ENCODE measurements around the gene RAP2C. TPM values are rescaled to one million over a fixed set of nuclear protein-coding genes. Genes with fewer than 3 reads are reported as not detected.
"Not testable (repeated sequence)": the region's sequence is repeated elsewhere in the genome, so short reads cannot be mapped to it uniquely, and the experiment has no call there.

The RAP2C gene
- total RNA-seq, 1 donor from 2014 or later, result 28.0 TPM

DNA sequence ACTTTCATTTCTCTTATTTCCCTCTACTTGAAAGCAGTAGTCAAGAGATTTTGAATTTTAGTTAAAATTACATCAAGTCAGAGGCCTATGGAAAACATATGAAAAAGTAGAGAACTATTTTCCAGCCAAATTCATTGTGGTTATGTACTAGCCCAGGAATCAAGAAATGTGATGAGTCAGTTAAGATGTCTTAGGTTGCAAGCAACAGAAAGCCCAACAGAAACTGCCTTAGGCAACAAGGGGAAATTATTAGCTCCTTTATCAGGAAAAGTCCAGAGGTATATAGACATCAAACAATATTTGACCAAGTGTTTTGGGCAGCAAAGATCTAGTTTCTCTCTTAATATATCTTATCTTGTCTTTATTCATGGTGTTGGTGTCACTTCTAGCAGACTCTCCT lies 53.6 kb downstream of the RAP2C start:
- no peaks in the 10 kb centered on the region for H3K27me3 ChIP-seq (ENCODE audit: control insufficient read depth, insufficient read depth, low read length)
- TF ChIP-seq, protein P1, sequence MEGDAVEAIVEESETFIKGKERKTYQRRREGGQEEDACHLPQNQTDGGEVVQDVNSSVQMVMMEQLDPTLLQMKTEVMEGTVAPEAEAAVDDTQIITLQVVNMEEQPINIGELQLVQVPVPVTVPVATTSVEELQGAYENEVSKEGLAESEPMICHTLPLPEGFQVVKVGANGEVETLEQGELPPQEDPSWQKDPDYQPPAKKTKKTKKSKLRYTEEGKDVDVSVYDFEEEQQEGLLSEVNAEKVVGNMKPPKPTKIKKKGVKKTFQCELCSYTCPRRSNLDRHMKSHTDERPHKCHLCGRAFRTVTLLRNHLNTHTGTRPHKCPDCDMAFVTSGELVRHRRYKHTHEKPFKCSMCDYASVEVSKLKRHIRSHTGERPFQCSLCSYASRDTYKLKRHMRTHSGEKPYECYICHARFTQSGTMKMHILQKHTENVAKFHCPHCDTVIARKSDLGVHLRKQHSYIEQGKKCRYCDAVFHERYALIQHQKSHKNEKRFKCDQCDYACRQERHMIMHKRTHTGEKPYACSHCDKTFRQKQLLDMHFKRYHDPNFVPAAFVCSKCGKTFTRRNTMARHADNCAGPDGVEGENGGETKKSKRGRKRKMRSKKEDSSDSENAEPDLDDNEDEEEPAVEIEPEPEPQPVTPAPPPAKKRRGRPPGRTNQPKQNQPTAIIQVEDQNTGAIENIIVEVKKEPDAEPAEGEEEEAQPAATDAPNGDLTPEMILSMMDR (IDR thresholded peaks at IDR 0.05; ENCODE audit: insufficient read depth, low read length, poor library complexity, severe bottlenecking), result no peak
- DNase-seq (ENCODE audit: low read depth), result no peak
- no peaks in the 10 kb centered on the region for H3K36me3 ChIP-seq (ENCODE audit: control insufficient read depth, insufficient read depth, low read length)
- H3K4me3 ChIP-seq (ENCODE audit: low read depth, low read length), result no peak overlapping the region

DNA sequence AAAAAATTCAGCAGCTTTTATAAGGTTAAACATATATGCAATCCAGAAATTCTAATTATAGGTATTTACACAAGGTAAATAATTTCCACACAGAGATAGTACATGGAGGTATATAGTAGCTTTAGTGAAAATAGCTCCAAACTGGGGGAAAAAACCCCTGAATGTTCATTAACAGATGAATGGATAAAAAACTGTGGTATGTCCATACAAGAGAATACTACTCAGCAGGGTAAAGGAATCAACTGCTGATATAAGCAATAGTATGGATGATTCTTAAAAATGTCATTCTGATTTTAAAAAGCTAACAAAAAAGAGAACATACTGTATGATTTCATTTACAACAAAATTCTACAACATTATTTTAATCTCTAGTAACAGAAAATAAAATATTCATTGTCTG lies 54.2 kb downstream of the RAP2C start:
- H3K27me3 ChIP-seq (ENCODE audit: control insufficient read depth, insufficient read depth, low read length), result no peaks in the 10 kb centered on the region
- TF ChIP-seq, protein P1 (IDR thresholded peaks at IDR 0.05; ENCODE audit: insufficient read depth, low read length, poor library complexity, severe bottlenecking), result no peak
- H3K36me3 ChIP-seq (ENCODE audit: control insufficient read depth, insufficient read depth, low read length), result no peaks in the 10 kb centered on the region
- no peak overlapping the region for H3K4me3 ChIP-seq (ENCODE audit: low read depth, low read length)
- no peak for DNase-seq (ENCODE audit: low read depth)

GRCh38 chrX:132163094-132163493 lies 56.2 kb downstream of the RAP2C start:
- not testable (repeated sequence) for H3K27me3 ChIP-seq (ENCODE audit: control insufficient read depth, insufficient read depth, low read length); DNase-seq (ENCODE audit: low read depth)

DNA sequence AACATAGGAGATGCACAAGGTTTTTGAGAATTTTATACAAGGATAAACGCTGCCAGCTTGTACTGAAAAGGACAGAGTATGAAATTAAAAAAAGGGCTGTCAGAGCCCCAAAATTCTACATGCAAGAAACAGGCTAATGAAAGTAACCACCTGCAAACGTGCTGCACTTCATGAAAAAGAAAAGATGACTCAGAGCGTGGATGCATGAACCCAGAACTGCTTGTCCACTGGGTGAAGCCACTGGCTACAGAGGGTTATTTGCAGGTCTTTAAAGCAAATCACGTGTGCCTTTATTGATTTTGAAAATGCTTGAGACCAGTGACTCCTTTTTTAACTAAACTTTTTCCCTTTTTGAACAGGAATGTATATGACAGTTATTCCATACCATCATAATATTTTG lies 66.1 kb downstream of the RAP2C start:
- H3K36me3 ChIP-seq (ENCODE audit: control insufficient read depth, insufficient read depth, low read length), result no peaks in the 10 kb centered on the region
- H3K27me3 ChIP-seq (ENCODE audit: control insufficient read depth, insufficient read depth, low read length), result no peaks in the 10 kb centered on the region
- TF ChIP-seq, protein P1 (IDR thresholded peaks at IDR 0.05; ENCODE audit: insufficient read depth, low read length, poor library complexity, severe bottlenecking), result no peak
- no peak for DNase-seq (ENCODE audit: low read depth)
- no peak overlapping the region for H3K4me3 ChIP-seq (ENCODE audit: low read depth, low read length)

More at GRCh38 chrX:132163094-132163493, 56.2 kb downstream of the RAP2C start:
- not testable (repeated sequence) for H3K36me3 ChIP-seq (ENCODE audit: control insufficient read depth, insufficient read depth, low read length); H3K4me3 ChIP-seq (ENCODE audit: low read depth, low read length)

Other genes with a start within 250 kb of the RAP2C start
- 18.7 and 20.7 TPM in 2 replicates for gene STK26, start 196.1 kb downstream of the RAP2C start, total RNA-seq
- not detected in 2 replicates for gene FRMD7, start 91.4 kb downstream of the RAP2C start, total RNA-seq

All from kidney epithelial cell (primary cell).